ENCODE data around the gene CNTROB.

Gene CNTROB

DNA sequence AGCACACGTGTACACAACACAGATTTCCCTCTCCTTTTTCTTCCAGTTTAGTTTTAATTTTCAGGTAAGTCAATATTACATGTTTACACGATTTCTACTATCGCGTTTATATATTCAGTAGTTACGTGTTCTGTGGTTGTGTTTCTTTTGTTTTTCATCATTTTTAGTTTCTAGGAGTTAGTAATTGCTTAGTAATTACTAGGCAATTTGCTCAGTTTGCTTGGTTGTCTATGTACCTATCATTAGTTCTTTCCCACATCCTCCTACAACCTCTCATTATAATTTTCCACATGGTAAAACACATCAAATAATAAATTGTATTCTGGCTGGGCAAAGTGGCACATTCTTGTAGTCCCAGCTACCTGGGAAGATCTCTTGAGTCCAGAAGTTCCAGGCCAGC is 45.8 kb downstream of the CNTROB start:
- DNase-seq (ENCODE audit: low read depth): no peak
- TF ChIP-seq, protein P1, sequence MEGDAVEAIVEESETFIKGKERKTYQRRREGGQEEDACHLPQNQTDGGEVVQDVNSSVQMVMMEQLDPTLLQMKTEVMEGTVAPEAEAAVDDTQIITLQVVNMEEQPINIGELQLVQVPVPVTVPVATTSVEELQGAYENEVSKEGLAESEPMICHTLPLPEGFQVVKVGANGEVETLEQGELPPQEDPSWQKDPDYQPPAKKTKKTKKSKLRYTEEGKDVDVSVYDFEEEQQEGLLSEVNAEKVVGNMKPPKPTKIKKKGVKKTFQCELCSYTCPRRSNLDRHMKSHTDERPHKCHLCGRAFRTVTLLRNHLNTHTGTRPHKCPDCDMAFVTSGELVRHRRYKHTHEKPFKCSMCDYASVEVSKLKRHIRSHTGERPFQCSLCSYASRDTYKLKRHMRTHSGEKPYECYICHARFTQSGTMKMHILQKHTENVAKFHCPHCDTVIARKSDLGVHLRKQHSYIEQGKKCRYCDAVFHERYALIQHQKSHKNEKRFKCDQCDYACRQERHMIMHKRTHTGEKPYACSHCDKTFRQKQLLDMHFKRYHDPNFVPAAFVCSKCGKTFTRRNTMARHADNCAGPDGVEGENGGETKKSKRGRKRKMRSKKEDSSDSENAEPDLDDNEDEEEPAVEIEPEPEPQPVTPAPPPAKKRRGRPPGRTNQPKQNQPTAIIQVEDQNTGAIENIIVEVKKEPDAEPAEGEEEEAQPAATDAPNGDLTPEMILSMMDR (IDR thresholded peaks at IDR 0.05; ENCODE audit: control insufficient read depth, insufficient read depth, low read depth, low read length, missing control alignments): no peak
- H3K4me3 ChIP-seq (ENCODE audit: control insufficient read depth, low read depth, low read length): no peak overlapping the region

DNA sequence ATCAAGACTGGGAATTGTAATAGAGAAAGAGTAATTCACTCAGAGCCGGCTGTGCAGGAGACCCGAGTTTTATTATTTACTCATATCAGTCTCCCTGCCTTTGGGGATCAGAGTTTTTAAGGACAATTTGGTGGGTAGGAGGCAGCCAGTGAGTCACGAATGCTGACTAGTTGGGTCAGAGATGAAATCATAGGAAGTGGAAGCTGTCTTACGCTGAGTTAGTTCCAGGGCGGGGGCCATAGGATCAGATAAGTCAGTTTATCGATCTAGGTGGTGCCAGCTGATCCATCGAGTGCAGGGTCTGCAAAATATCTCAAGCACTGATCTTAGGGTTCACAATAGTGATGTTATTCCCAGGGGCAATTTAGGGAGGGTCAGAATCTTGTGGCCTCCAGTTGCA is 50.2 kb downstream of the CNTROB start:
- TF ChIP-seq, protein P1 (IDR thresholded peaks at IDR 0.05; ENCODE audit: control insufficient read depth, insufficient read depth, low read depth, low read length, missing control alignments): no peak
- DNase-seq (ENCODE audit: low read depth): no peak
- no peak overlapping the region for H3K4me3 ChIP-seq (ENCODE audit: control insufficient read depth, low read depth, low read length)

DNA sequence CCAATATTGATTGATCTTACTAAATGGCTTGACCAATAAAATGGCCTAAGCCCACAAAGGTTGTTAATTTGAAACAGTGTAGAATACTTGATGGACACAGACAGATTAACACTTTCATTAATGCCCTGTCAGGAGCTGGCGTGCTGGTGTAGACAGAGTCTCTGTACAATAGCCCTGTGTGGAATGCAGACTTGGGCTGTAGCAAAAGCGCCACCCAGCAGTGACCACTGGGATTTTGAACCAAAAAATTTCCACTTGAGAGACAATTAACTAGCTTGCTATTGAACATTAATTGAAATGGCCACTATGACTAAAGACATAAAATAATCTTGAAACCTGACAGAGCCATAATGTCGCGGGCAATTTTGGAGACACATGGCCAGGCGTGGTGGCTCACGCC is 50.7 kb downstream of the CNTROB start:
- no peak overlapping the region for H3K4me3 ChIP-seq (ENCODE audit: control insufficient read depth, low read depth, low read length)
- TF ChIP-seq, protein P1 (IDR thresholded peaks at IDR 0.05; ENCODE audit: control insufficient read depth, insufficient read depth, low read depth, low read length, missing control alignments): peak; percentile 30
- DNase-seq (ENCODE audit: low read depth): no peak

DNA sequence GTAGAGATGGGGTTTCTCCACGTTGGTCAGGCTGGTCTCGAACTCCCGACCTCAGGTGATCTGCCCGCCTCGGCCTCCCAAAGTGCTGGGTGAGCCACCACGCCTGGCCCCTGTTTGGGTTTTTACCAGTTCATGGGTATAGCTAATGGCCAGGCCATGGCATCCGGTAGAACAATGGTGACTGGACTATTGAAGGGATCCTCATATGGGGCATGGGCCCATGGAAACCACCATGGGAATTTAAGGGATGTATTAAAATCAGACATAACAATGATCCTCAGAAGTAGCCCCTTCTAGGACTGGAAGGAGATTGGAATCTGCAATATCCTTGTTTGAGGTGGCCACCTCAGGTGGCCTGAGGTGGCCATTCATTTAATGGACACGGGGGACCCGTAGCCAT is 52.9 kb downstream of the CNTROB start:
- TF ChIP-seq, protein P1 (IDR thresholded peaks at IDR 0.05; ENCODE audit: control insufficient read depth, insufficient read depth, low read depth, low read length, missing control alignments): no peak
- H3K4me3 ChIP-seq (ENCODE audit: control insufficient read depth, low read depth, low read length): no peak overlapping the region
- DNase-seq (ENCODE audit: low read depth): no peak

DNA sequence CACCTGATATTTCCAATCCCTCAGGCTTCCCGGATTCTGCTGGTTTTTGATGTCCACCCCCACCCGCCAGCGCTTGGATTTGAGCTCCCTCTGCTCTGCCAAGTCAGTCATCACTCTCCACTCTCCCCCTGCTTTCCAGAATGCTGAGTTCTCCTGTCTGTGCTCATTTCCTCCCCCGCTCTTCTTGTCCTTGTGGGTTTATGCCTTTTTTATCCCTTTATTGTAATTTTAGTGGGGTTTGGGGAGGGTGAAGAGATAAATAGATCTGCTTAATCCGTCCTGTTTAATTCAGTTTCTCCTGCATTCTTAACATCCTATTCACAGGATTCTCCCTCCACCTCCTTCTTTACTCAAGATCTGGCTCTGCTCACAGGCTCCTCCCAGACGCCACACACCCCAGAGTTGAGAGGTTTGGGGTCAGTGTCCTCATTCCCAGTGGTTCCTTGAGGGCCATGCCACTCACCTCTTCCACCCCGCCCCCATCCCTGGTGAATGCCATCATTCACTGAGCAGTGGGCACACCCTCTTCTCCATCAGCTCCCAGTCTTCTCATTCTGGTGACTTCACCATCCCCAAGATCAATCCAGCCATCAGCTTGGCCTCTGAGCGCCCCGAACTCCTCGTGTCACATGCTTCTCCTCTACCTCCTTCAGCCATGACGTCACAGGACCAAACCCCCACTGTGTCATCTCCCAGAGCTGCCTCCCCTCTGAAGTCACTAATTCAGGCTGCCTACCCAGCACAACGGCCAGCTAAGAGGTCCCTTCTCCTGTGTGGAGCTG is 55.3 kb downstream of the CNTROB start:
- DNase-seq (ENCODE audit: low read depth): no peak
- no peak overlapping the region for H3K4me3 ChIP-seq (ENCODE audit: control insufficient read depth, low read depth, low read length)

DNA sequence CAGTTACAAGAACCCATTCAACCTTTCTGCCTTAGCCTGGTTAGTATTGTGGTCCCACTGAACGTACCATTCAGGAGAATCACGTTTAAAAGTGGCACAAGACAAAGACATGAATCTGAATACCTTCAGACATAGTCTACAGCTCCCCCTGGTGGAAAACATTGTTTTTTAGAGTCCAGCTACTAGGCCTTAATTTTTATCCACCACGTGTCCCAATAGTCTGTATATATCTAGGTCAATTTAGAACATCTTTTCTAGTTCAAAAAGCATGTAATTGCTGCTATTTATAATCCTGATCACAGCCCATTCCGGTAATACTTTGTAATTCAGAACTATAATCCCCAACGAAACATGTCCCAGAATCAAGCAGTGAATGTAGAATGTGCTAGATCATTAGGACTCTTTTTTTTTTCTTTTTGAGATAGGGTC is 56.8 kb downstream of the CNTROB start:
- TF ChIP-seq, protein P1 (IDR thresholded peaks at IDR 0.05; ENCODE audit: control insufficient read depth, insufficient read depth, low read depth, low read length, missing control alignments): peak; percentile 60
- H3K4me3 ChIP-seq (ENCODE audit: control insufficient read depth, low read depth, low read length): no peak overlapping the region
- DNase-seq (ENCODE audit: low read depth): peak; percentile 59

More for the DNA sequence above, 55.3 kb downstream of the CNTROB start:
- TF ChIP-seq, protein P1 (IDR thresholded peaks at IDR 0.05; ENCODE audit: control insufficient read depth, insufficient read depth, low read depth, low read length, missing control alignments): no peak
